Measurements from ENCODE around the gene FBL.

GRCh38 chr19:39867952-39868351, 21.8 kb upstream of the FBL start:
- TF ChIP-seq CTCF (IDR thresholded peaks at IDR 0.05), result no peak
- TF ChIP-seq POLR2AphosphoS5 (IDR thresholded peaks at IDR 0.05), result no peak

Data from prostate gland (tissue), 2 donors.